Astrocyte of the spinal cord (primary cell): Measurements from ENCODE around the gene FBRSL1.

Source experiments
- DNase-seq: peaks from one replicate; pipeline ENCODE4 v3.0.0; 2011; ENCODE audit warnings: low read depth, low spot score
- H3K4me3 ChIP-seq: 2 replicates; pipeline ENCODE4 v1.5.1; 2011; ENCODE audit warnings: low read depth, mild to moderate bottlenecking, low read length, moderate library complexity
- in situ Hi-C: cut with HindIII; loops from 2 replicates; pipeline ENCODE4 v1.10.0; 2017; ENCODE audit warnings: low sequenced_read_pairs
- TF ChIP-seq, protein P1 (sequence below): IDR thresholded peaks from 2 replicates; pipeline ENCODE4 v1.5.1; 2012; ENCODE audit warnings: low read depth, mild to moderate bottlenecking, low read length, inconsistent platforms

The FBRSL1 gene

DNA sequence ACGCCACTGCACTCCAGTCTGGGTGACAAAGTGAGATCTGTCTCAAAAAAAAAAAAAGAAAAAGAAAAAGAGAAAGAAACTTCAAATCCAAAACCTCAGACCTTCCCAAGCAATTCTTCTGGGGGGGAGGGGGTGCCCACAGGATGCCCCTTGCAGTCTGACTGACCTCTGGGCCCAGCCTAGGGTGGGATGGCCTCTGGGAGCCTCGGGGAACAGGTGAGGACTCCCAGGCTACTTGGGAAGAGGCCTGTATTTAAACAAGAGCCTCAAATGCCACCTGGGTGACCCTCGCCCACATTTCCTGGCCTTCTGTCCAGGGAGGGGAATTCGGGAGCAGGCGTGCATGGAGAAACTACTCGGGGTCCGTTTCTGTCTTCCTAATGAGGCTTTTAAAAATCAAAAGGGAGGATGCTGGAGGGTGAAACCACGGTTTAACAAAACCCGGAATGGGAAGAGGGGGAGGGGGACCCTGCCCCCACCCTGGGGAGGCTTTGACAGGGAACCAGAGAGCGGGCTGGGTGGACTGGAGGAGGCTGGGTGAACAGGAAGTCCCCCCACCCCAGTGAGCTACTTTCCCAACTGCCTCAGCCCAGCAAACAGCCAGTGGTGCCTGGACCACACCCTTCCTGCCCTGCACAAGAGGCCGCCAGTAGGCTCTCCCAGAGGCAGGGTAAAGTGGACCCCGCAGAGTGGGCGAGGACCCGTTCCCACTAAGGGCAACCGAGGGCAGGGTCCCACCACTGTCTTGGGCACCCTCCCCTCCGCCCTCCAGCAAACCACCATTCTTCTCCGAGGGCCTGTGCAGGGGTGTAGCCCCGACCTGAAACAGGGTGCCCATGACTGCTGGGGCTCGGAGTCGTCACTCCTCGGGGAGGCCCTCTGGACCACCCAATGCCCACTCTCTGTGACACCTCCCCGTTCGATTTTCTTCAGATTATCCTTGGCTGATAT is 1.5 kb upstream of the FBRSL1 start:
- in situ Hi-C loops, result no loop called here
- TF ChIP-seq, protein P1, sequence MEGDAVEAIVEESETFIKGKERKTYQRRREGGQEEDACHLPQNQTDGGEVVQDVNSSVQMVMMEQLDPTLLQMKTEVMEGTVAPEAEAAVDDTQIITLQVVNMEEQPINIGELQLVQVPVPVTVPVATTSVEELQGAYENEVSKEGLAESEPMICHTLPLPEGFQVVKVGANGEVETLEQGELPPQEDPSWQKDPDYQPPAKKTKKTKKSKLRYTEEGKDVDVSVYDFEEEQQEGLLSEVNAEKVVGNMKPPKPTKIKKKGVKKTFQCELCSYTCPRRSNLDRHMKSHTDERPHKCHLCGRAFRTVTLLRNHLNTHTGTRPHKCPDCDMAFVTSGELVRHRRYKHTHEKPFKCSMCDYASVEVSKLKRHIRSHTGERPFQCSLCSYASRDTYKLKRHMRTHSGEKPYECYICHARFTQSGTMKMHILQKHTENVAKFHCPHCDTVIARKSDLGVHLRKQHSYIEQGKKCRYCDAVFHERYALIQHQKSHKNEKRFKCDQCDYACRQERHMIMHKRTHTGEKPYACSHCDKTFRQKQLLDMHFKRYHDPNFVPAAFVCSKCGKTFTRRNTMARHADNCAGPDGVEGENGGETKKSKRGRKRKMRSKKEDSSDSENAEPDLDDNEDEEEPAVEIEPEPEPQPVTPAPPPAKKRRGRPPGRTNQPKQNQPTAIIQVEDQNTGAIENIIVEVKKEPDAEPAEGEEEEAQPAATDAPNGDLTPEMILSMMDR, result no peak
- no peak for DNase-seq
- no peak overlapping the region for H3K4me3 ChIP-seq

DNA sequence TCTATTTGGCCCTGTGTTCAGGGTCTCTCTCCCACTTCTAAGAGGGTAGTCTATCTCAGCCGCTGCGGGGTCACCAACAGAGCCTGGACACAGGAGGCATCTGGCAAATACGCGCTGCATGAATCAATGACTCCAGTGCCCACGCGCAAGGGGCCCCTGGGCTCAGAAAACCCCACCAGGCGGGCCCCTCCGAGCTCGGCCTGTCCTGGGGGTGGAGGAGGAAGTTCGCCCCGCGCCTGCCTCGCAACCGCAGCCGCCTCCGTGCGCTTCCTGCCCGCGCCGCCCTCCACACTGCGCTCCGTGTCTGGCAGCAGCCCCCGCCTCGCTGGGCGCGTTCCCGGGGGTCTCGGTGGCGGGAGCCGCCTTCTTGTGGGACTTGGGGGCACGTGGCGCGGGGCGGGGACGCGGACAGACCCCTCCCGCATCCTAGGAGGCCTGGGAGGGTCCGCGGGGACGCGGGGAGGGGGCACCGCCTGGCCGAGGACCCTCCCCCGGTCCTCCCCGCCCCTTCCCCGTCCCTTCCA is 811 bp upstream of the FBRSL1 start:
- DNase-seq, result no peak
- in situ Hi-C loops, result no loop called here
- TF ChIP-seq, protein P1, result no peak
- peak overlapping the region; percentile 34 for H3K4me3 ChIP-seq

DNA sequence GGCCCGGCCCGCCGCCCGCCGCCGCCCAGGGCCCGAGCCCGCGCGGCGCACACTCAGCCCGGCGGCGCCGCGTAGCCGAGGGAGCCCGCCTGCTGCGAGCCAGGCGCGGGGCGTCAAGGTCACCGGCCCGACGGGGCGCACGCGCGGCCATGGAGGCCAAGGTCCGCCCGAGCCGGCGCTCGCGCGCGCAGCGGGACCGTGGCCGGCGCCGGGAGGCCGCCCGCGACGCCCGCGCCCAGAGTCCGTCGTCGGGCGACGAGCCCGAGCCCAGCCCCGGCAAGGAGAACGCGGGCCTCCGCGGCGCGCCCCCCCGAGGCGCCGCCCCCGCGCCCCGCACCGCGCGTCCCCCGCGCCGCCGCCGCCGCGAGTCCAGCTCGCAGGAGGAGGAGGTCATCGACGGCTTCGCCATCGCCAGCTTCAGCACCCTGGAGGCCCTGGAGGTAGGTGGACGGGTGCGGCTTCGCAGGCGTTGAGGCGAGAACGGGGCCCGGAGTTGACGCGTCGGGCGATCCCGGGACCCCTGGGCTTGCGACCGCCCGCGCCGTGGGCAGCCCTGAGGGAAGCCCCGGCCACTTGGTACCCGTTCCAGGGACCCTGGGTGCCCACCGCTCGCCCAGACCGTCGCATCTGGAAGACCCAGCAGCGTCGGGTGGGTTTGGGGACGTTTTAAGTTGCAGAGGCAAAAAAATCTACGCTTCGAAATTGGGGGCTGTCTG is 629 bp downstream of the FBRSL1 start:
- peak overlapping the region; percentile 64 for H3K4me3 ChIP-seq
- TF ChIP-seq, protein P1, result no peak
- in situ Hi-C loops, result no loop called here
- no peak for DNase-seq

DNA sequence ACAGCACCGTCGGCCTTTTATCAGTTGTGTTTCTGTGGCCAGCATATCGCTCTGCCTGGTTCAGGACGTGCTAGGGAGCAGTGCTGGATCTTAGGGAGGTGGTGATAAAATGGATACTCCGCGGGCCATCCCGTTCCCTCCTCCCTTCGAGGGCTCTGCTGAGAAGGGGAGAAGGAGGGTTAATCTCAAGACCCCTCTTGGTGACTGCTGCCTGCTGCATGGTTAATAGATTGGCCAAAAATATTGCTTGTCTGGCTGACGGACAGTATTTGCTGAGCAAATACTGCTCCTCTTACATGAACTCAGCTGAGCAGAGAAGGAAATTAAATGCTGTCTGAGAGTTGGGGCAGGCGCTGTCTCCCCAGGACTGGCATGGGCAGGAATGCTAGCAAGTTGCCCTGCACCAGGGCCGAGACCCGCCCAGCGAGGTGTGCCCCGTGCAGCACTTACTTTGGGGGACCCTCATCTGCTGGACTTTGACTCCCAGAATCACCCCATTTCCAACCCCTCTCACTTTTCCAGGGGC is 1.2 kb downstream of the FBRSL1 start:
- TF ChIP-seq, protein P1, result no peak
- DNase-seq, result no peak
- peak overlapping the region; percentile 64 for H3K4me3 ChIP-seq
- in situ Hi-C loops, result no loop called here

DNA sequence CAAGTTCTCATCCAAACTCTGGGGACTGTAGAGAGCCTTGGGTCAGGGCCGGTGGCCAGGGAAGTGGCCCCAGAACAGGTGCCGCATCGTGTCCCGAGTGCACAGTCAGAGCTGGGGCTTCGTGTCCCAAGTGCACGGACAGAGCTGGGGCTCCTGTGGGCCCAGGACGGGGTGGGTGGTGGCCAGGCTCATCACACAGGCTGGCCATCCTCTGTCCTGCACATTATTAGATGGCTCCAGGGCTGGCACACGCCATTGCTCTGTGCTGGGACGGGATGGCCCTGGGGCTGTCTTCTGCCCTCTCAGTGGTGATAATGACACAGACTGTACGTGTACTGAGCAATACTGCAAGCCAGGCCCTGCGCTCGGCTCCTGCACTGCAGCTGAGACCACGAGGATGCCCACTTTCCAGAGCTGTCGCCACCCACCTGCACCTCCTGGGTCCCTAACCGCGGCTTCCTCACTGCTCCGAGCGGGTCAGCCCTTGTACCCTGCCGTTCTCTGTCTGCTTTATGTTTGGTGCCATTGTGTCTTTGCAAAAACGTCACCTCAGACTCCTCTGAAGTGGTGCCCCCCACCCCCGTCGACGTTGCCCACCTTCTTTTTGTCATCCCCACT is 1.9 kb downstream of the FBRSL1 start:
- in situ Hi-C loops, result no loop called here
- H3K4me3 ChIP-seq, result no peak overlapping the region
- no peak for DNase-seq
- TF ChIP-seq, protein P1, result no peak

DNA sequence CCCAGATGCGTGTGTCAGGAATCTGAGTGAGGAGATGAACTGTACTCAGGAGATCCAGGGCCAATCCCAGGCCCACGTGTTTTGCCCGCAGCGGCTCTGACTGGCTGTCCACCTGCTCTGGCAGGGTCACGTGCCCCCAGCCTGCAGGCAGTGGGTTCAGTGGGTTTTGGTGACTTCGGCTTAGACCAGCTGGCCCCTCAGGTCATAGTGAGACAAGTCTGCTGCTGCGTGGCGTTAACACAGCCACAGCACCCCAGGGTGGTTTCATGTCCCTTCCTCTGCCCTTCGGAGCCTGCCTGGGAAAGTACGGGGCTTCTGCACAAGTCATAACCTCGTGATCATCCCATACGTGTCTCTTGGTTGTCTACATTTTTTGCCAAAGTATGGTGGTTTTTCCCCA is 2.6 kb downstream of the FBRSL1 start:
- in situ Hi-C loops, result no loop called here
- no peak overlapping the region for H3K4me3 ChIP-seq
- TF ChIP-seq, protein P1, result no peak
- no peak for DNase-seq
